K562 (cell line): ENCODE data around the gene BMP6. TPM values are rescaled to one million over a fixed set of nuclear protein-coding genes. Genes with fewer than 3 reads are reported as not detected.
A peak's percentile ranks its signal among the peaks of the same experiment; 100 is the strongest.

Source experiments
- ATAC-seq: fragments of 200-7000 bp; cut with Tn5 transposase; 3 replicates; pipeline ENCODE4 v1.9.1; 2020; ENCODE audit warnings: moderate library complexity
- BruUV-seq: library from RNA; stranded (reverse); fragments of 400-500 nt; replicated peaks from 2 replicates; lab custom pipeline; 2021; lab: Mats Ljungman, UMichigan
- CTCF ChIA-PET: fragments of 300-600 bp; formaldehyde crosslinking; extraction: SDS; loops from one replicate; lab custom pipeline; 2021; ENCODE audit warnings: low intra/inter-chr PET ratio; lab: Yijun Ruan, JAX
- POLR2A ChIA-PET: fragments of 300-600, 350-650 bp; sonication (Branson Sonifier 250); formaldehyde crosslinking; extraction: SDS; loops from one replicate; lab custom pipeline; 2021; ENCODE audit warnings: antibody characterized with exemption, inconsistent platforms; lab: Yijun Ruan, JAX
- DNase-seq, 4 experiments: peaks; one replicate each; pipeline versions ENCODE4 v3.0.0 to v3.0.0-alpha.2; 2011 to 2018; ENCODE audit warnings: low spot score in 3 of 4, mixed read lengths in 3 of 4; ENCODE audit errors: extremely low read depth in 1 of 4
- FAIRE-seq: peaks from 2 replicates; lab custom pipeline; 2011; peaks lifted over from hg19 to GRCh38; lab: Jason Lieb, UNC
- H2AFZ ChIP-seq: 2 replicates; pipeline ENCODE4 v1.6.0; 2011; ENCODE audit warnings: low read depth, low read length, control low read depth, inconsistent platforms
- H3K27ac ChIP-seq: fragments of 200-600 bp; 3 replicates; pipeline ENCODE4 v1.8.0; 2011; ENCODE audit warnings: low read depth, mild to moderate bottlenecking, control low read depth, inconsistent platforms, low read length, moderate library complexity, mixed read lengths; ENCODE audit errors: extremely low read depth
- H3K27me3 ChIP-seq, 2 experiments: fragments of 300-600 bp in 1 of 2; 2 replicates in 1 of 2; 3 replicates in 1 of 2; pipeline versions ENCODE4 v1.6.0 to v1.8.0; 2011; ENCODE audit warnings: inconsistent platforms in 2 of 2, low read length in 2 of 2, mild to moderate bottlenecking in 1 of 2, mixed read lengths in 1 of 2, moderate library complexity in 1 of 2; ENCODE audit not compliant: control insufficient read depth in 2 of 2, insufficient read depth in 2 of 2
- H3K36me3 ChIP-seq: fragments of 300-600 bp; 3 replicates; pipeline ENCODE4 v1.8.0; 2011; ENCODE audit warnings: mild to moderate bottlenecking, low read length, inconsistent platforms; ENCODE audit not compliant: control insufficient read depth, insufficient read depth
- H3K4me1 ChIP-seq, 2 experiments: fragments of 200-600 bp in 1 of 2; replicated peaks in 1 of 2; 2 replicates in 1 of 2; 3 replicates in 1 of 2; pipeline versions ENCODE4 v1.5.1 to v1.8.0; 2011; ENCODE audit warnings: inconsistent platforms in 2 of 2, low read length in 2 of 2, mild to moderate bottlenecking in 1 of 2, mixed read lengths in 1 of 2, moderate library complexity in 1 of 2; ENCODE audit not compliant: control insufficient read depth in 2 of 2, insufficient read depth in 2 of 2
- H3K4me2 ChIP-seq: 2 replicates; pipeline ENCODE4 v1.6.1; 2011; ENCODE audit warnings: low read length, control low read depth, inconsistent platforms, mixed read lengths; ENCODE audit not compliant: insufficient read depth
- H3K4me3 ChIP-seq: fragments of 200-600 bp; sonication (generic), shearing (Covaris generic); 2 replicates; pipeline ENCODE4 v1.5.1; 2016; ENCODE audit warnings: control low read depth, inconsistent platforms
- H3K79me2 ChIP-seq: fragments of 200-600 bp; 3 replicates; pipeline ENCODE4 v1.8.0; 2011; ENCODE audit warnings: low read length, inconsistent platforms; ENCODE audit not compliant: control insufficient read depth, insufficient read depth
- H3K9ac ChIP-seq, 2 experiments: 2 replicates each; pipeline versions ENCODE4 v1.6.0 to v1.6.1; 2011; ENCODE audit warnings: low read depth in 2 of 2, low read length in 2 of 2, control low read depth in 1 of 2, inconsistent platforms in 1 of 2, mild to moderate bottlenecking in 1 of 2, mixed read lengths in 1 of 2; ENCODE audit not compliant: insufficient read depth in 1 of 2
- H3K9me1 ChIP-seq: one replicate; pipeline ENCODE4 v1.6.0; 2011; ENCODE audit warnings: inconsistent platforms, mild to moderate bottlenecking, low read length, moderate library complexity; ENCODE audit not compliant: control insufficient read depth, insufficient read depth
- H3K9me3 ChIP-seq: replicated peaks from 2 replicates; pipeline ENCODE4 v1.5.1; 2011; ENCODE audit warnings: low read depth, low read length, inconsistent platforms; ENCODE audit not compliant: control insufficient read depth, insufficient read depth
- H4K20me1 ChIP-seq: replicated peaks from 2 replicates; pipeline ENCODE4 v1.6.1; 2011; ENCODE audit warnings: low read length, inconsistent platforms, mixed read lengths; ENCODE audit not compliant: control insufficient read depth, insufficient read depth
- ATF2 ChIP-seq: sonication (generic); formaldehyde crosslinking; IDR thresholded peaks from 2 replicates; pipeline ENCODE4 v1.8.1; 2022; ENCODE audit warnings: missing genetic modification reagents
- C11orf30 ChIP-seq: fragments of 450-650 bp; IDR thresholded peaks from 2 replicates; pipeline ENCODE4 v1.6.1; 2016; ENCODE audit warnings: low read depth, mild to moderate bottlenecking
- CCNT2 ChIP-seq: IDR thresholded peaks from 2 replicates; pipeline ENCODE4 v1.6.1; 2011; ENCODE audit warnings: borderline replicate concordance, low read depth, mild to moderate bottlenecking, moderate library complexity, mixed read lengths, low read length; ENCODE audit not compliant: insufficient read length; ENCODE audit errors: extremely low read depth
- CEBPZ ChIP-seq: fragments of 150-350 bp; IDR thresholded peaks from 2 replicates; pipeline ENCODE4 v1.6.1; 2014; ENCODE audit warnings: low read depth, mild to moderate bottlenecking, low read length, borderline replicate concordance
- MAFK ChIP-seq: IDR thresholded peaks from 2 replicates; pipeline ENCODE4 v1.6.1; 2011; ENCODE audit warnings: low read length, improper control_type of control experiment
- MECOM ChIP-seq: fragments of 250-450 bp; sonication (Bioruptor Pico); IDR thresholded peaks from 2 replicates; pipeline ENCODE4 v1.8.0; 2022; ENCODE audit warnings: inconsistent platforms
- PHF8 ChIP-seq: fragments of 200-600 bp; sonication (generic); IDR thresholded peaks from 2 replicates; pipeline ENCODE4 v1.6.1; 2012; ENCODE audit warnings: mixed run types, mild to moderate bottlenecking, inconsistent platforms, low read length, moderate library complexity, borderline replicate concordance
- ZBTB8A ChIP-seq: fragments of 450-650 bp; IDR thresholded peaks from 2 replicates; pipeline ENCODE4 v1.6.1; 2018; ENCODE audit warnings: mild to moderate bottlenecking, moderate library complexity; ENCODE audit not compliant: partially characterized antibody
- ZFP91 ChIP-seq: sonication (generic); formaldehyde crosslinking; IDR thresholded peaks from 2 replicates; pipeline ENCODE4 v1.8.0; 2022; ENCODE audit warnings: mild to moderate bottlenecking, missing genetic modification reagents
- ZKSCAN8 ChIP-seq: fragments of 200-800 bp; sonication (Bioruptor generic); IDR thresholded peaks from 2 replicates; pipeline ENCODE4 v1.6.1; 2016; ENCODE audit warnings: missing genetic modification characterization, missing compliant biosample characterization
- ZNF134 ChIP-seq: fragments of 250-450 bp; sonication (Bioruptor Pico); conservative IDR thresholded peaks from 2 replicates; pipeline ENCODE4 v1.4.0; 2020
- ZNF146 ChIP-seq: IDR thresholded peaks from one replicate; pipeline ENCODE4 v1.6.1; 2018; ENCODE audit warnings: missing compliant biosample characterization; ENCODE audit not compliant: unreplicated experiment
- ZNF511 ChIP-seq: sonication (generic); formaldehyde crosslinking; IDR thresholded peaks from 2 replicates; pipeline ENCODE4 v1.8.0; 2022; ENCODE audit warnings: mild to moderate bottlenecking, missing genetic modification reagents
- ZNF584 ChIP-seq: fragments of 200-800 bp; sonication (Bioruptor generic); IDR thresholded peaks from 2 replicates; pipeline ENCODE4 v1.6.1; 2016; ENCODE audit warnings: low read depth, mild to moderate bottlenecking, missing genetic modification characterization, missing compliant biosample characterization
- WGBS: fragments of 100-300 bp; shearing (Covaris generic); methylation state at CpG from one replicate; pipeline ENCODE4 v1.1.6; 2016; ENCODE audit warnings: low coverage, mixed read lengths; ENCODE audit not compliant: insufficient coverage; ENCODE audit errors: missing lambda C conversion rate; 5-methylcytosine and 5-hydroxymethylcytosine counted together
- in situ Hi-C: fragments of 300-500 bp; cut with MboI; formaldehyde crosslinking; loops from 4 replicates; pipeline ENCODE4 v1.15.0; 2018; ENCODE audit warnings: inconsistent platforms, mixed read lengths
- intact Hi-C: fragments of 100-400 bp; cut with micrococcal nuclease; formaldehyde crosslinking; loops from 2 replicates; pipeline ENCODE4 v1.14.2; 2022
- polyA plus RNA-seq, 8 experiments: library from polyadenylated mRNA; depleted of rRNA in 4 of 8; stranded (reverse) in 5 of 8; unstranded in 3 of 8; fragments of >200 nt; fragmentation: Nextera tagmentation in 2 of 8; fragmentation: Illumina TruSeq in 1 of 8; extraction: Ambion mirVana in 2 of 8; extraction: Trizol in 1 of 8; gene quantifications; 2 replicates each; pipeline versions ENCODE4 v1.2.1 to v1.2.3, GENCODE V29; 2011 to 2014; ENCODE audit warnings: inconsistent platforms in 1 of 8, missing spikeins in 1 of 8
- total RNA-seq, 7 experiments: library from RNA; depleted of rRNA in 6 of 7; stranded (reverse); fragments of >200 nt in 6 of 7; fragmentation: Illumina TruSeq in 2 of 7; extraction: Trizol in 2 of 7; gene quantifications; 2 replicates each; pipeline versions ENCODE4 v1.2.1 to v1.2.3, GENCODE V29; 2011 to 2021; ENCODE audit warnings: low replicate concordance in 1 of 7

Gene BMP6
- total and polyA plus RNA-seq, 9 of the 15 experiments (the other 6 are each of a cell fraction or from before 2014, with no cell fraction given), result 0.01 to 0.13 (median 0.06) TPM; not detected in 3

- in situ Hi-C loops (no loop called here), intact Hi-C loops (no loop called here)
- DNase-seq (no peak), FAIRE-seq (no peak), ATAC-seq (no peak)
- Histone ChIP-seq H3K9me1 (no peaks in the 10 kb centered on the region), H3K27ac (no peak overlapping the region), H3K4me2 (no peak overlapping the region), H3K9me3 (no peaks in the 10 kb centered on the region), H3K4me3 (no peak overlapping the region), H3K36me3 (no peaks in the 10 kb centered on the region), H3K27me3 (peaks cover 5 to 8% of the 10 kb centered on the region in 2 experiments; a peak in 4 of 5 replicates), H3K9ac (no peak overlapping the region), H2AFZ (no peak overlapping the region), H3K79me2 (no peaks in the 10 kb centered on the region), H3K4me1 (no peaks in the 10 kb centered on the region), H4K20me1 (peaks cover 8% of the 10 kb centered on the region)
- no TSS peak for BruUV-seq
- POLR2A ChIA-PET, result interaction anchor here (0.6 kb wide), 2 partner anchors 11 to 711 kb away, joined by 3 read pairs; no protein-coding TSS in a partner anchor
- 3% methylated on average over 6 of the region's 6 CpGs for WGBS
- CTCF ChIA-PET, result interaction anchor here (0.6 kb wide), 1 partner anchor 443 kb away, joined by 3 read pairs; no protein-coding TSS in a partner anchor
- TF ChIP-seq MECOM (no peak), ZFP91 (CRISPR knock-in tag) (no peak), ZNF134 (CRISPR knock-in tag) (no peak), ZBTB8A (no peak), PHF8 (no peak), ATF2 (CRISPR knock-in tag) (no peak), MAFK (peak; percentile 51; the same call in 1 of the 2 replicates), ZNF511 (CRISPR knock-in tag) (no peak), CCNT2 (no peak), ZNF146 (no peak), ZKSCAN8 (CRISPR knock-in tag) (no peak), C11orf30 (peak; percentile 70), ZNF584 (CRISPR knock-in tag) (no peak), CEBPZ (no peak)
Observed at GRCh38 chr6:7719364-7719850, 6.5 kb upstream of the BMP6 start.
